ENCODE data around the gene PPP1R1C. TPM values are rescaled to one million over a fixed set of nuclear protein-coding genes. Genes with fewer than 3 reads are reported as not detected.

The PPP1R1C gene
- total RNA-seq, 4 donors from 2014 or later = 1.1 to 9.2 TPM; not detected in 2

DNA sequence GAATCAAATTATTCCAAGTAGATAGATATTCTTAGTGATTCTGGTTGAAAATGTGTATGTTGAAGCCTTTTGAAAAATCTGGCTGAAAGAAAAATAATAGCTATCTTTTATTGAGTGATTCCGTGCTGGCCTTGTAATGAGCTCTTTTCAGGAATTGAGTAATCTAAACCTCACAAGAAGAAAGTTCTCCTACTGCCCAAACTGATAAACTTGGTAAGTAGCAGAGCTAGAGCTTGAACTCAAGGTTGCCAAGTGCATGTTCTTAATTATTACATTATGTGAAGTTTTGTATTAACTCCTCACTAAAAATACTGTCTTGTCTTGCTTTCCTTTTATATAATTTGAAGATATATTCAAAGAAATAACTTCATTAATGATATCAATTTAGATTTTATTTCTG lies 1.6 kb upstream of the PPP1R1C start:
- H3K27me3 ChIP-seq = no peaks in the 10 kb centered on the region
- WGBS, 2 donors = 77 to 92% methylated on average over 1 of the region's 1 CpG
- TF ChIP-seq CTCF (IDR thresholded peaks at IDR 0.05) (no peak), POLR2A (IDR thresholded peaks at IDR 0.05) (no peak)
- no peak for DNase-seq
- H3K4me1 ChIP-seq = peaks cover 0 to 9% (median 0%) of the 10 kb centered on the region in 3 donors
- H3K9me3 ChIP-seq = no peaks in the 10 kb centered on the region
- no peak overlapping the region for H3K27ac ChIP-seq
- H3K36me3 ChIP-seq = no peaks in the 10 kb centered on the region
- H3K4me3 ChIP-seq = no peak overlapping the region
- intact Hi-C loops (cut with DNase I) = no loop called here

GRCh38 chr2:181984814-181985631 lies 630 bp upstream of the PPP1R1C start:
- intact Hi-C loops (cut with DNase I) = no loop called here
- Histone ChIP-seq H3K27ac (no peak overlapping the region), H3K4me1 (peaks cover 0 to 9% (median 0%) of the 10 kb centered on the region in 3 donors), H3K4me3 (no peak overlapping the region), H3K36me3 (no peaks in the 10 kb centered on the region), H3K27me3 (no peaks in the 10 kb centered on the region), H3K9me3 (no peaks in the 10 kb centered on the region)
- DNase-seq = no peak
- WGBS, 2 donors = 63 to 70% methylated on average over 4 of the region's 4 CpGs
- TF ChIP-seq CTCF (IDR thresholded peaks at IDR 0.05) (no peak), POLR2A (IDR thresholded peaks at IDR 0.05) (no peak)

DNA sequence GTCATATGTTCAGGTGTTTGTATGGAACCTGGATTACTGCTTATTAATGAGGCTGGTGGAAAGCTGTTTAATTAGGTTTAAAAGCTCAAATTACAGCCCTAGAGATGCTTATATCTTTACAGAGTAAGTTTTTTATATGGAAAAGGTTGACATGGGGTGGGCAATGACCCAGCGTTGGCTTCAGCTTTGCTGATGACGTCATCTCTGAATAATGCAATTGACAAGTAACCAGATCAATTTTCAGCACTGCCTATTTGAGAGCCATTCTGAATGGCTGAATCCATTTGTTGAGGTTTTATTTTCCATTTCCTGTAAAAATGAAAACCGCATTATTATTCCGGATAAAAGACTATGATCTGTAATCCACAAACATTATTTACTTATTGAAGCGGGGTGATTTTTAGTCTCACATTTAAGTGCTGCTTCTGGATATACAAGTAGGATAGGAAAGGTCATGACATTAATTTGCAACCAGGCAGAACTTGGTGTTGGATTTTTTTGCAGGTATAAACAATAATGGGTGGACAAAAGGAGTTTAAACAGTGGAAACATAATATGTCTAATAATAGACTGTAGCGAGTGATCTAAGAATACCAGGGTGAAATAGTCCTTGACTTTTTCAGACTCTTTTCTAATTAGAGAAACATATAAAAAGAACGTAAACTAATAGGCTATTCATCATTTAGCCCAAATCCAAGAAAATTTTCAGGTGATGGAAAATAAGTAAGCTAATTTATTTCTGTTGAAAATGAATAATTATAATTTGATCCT lies 2.7 kb downstream of the PPP1R1C start:
- TF ChIP-seq CTCF (IDR thresholded peaks at IDR 0.05) (no peak), POLR2A (IDR thresholded peaks at IDR 0.05) (no peak)
- intact Hi-C loops (cut with DNase I) = no loop called here
- DNase-seq = no peak
- H3K4me3 ChIP-seq = no peak overlapping the region
- WGBS, 2 donors = 43 to 55% methylated on average over 7 of the region's 7 CpGs
- H3K4me1 ChIP-seq = peaks cover 0 to 9% (median 0%) of the 10 kb centered on the region in 3 donors
- no peak overlapping the region for H3K27ac ChIP-seq
- no peaks in the 10 kb centered on the region for H3K36me3 ChIP-seq
- H3K27me3 ChIP-seq = no peaks in the 10 kb centered on the region
- no peaks in the 10 kb centered on the region for H3K9me3 ChIP-seq

GRCh38 chr2:181989099-181989498 lies 3.4 kb downstream of the PPP1R1C start:
- Histone ChIP-seq H3K27ac (no peak overlapping the region), H3K4me1 (peaks cover 0 to 9% (median 0%) of the 10 kb centered on the region in 3 donors), H3K27me3 (no peaks in the 10 kb centered on the region), H3K4me3 (no peak overlapping the region), H3K9me3 (no peaks in the 10 kb centered on the region), H3K36me3 (no peaks in the 10 kb centered on the region)
- TF ChIP-seq CTCF (IDR thresholded peaks at IDR 0.05) (no peak), POLR2A (IDR thresholded peaks at IDR 0.05) (no peak)
- no peak for DNase-seq
- WGBS, 2 donors = 57 to 100% methylated on average over 1 of the region's 1 CpG
- intact Hi-C loops (cut with DNase I) = no loop called here
